Measurements from ENCODE around the gene PITRM1. TPM values are rescaled to one million over a fixed set of nuclear protein-coding genes. Genes with fewer than 3 reads are reported as not detected.

The PITRM1 gene
- polyA plus RNA-seq, 1 of the 3 experiments (the other 2 are of a cell fraction) = 79.6 TPM

DNA sequence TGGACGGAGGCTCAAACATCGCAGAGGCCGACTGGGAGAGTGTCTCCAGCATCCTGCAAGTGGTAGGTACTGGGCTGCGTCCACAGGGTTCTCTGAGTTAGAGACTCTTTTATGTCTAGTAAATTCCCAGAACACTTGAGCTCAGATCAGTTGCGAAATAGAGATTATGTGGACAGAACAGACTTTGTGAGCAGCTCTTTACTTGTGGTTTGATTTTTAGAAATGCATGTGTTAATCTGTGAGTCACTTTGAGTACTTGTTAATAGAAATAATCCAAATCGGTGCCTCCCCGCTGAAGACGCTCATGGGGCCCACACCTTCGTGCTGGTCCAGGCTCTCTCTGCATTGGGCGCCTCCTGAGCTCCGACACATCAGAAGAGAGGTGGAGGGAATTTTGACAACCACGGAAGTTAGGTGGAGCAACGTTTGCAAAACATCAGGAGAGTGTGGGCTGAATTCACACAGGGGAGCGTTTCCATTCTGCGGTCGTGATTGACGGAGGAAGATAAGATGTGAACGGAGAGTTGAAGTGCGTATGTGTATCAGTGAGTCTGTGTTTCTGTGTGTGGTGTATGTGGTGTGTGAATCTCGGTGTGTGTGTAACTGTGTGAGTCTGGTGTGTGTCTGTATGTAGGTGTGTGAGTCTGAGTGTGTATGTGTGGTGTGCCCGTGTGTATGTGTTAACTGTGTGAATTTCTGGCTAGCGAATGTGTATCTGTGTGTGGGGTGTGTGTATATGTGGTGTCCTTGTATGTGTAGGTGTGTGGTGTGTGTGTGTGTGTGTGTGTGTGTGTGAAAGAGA lies 73.1 kb downstream of the PITRM1 start:
- H4K20me1 ChIP-seq (ENCODE audit: insufficient read depth) = no peaks in the 10 kb centered on the region
- no peaks in the 10 kb centered on the region for H3K9me2 ChIP-seq
- no peaks in the 10 kb centered on the region for H3K9me3 ChIP-seq
- no peaks in the 10 kb centered on the region for H3K27me3 ChIP-seq (ENCODE audit: insufficient read depth)
- H3K79me2 ChIP-seq (ENCODE audit: insufficient read depth) = peaks cover 77% of the 10 kb centered on the region
- 0 out of 4 replicates have a peak overlapping the region, but pooled peaks of 1 of the 2 experiments have one; percentile 3 for H3K27ac ChIP-seq (ENCODE audit: low read depth in 2 of 2, low read length in 1 of 2)
- H3K4me2 ChIP-seq = no peak overlapping the region
- DNase-seq = no peak
- peaks cover 30 to 39% of the 10 kb centered on the region in 2 experiments for H3K36me3 ChIP-seq (replicated peaks in 1 of 2; ENCODE audit: control insufficient read depth in 1 of 2, insufficient read depth in 2 of 2, low read length in 1 of 2)
- no peak overlapping the region for H3K9ac ChIP-seq
- no peak for TF ChIP-seq RCOR1 (IDR thresholded peaks at IDR 0.05; ENCODE audit: low read length)
- peaks cover 8 to 20% of the 10 kb centered on the region in 2 experiments for H3K4me1 ChIP-seq (ENCODE audit: control insufficient read depth in 1 of 2, insufficient read depth in 2 of 2, low read depth in 1 of 2, low read length in 1 of 2)
- H3F3A ChIP-seq (replicated peaks; ENCODE audit: insufficient read depth) = peaks cover 24% of the 10 kb centered on the region
- CTCF ChIA-PET = no interaction called here
- POLR2A ChIA-PET = no interaction called here
- H3K4me3 ChIP-seq (ENCODE audit: low read depth in 2 of 2, low read length in 1 of 2) = no peak overlapping the region
- WGBS (ENCODE audit: low lambda C conversion rate) = 92% methylated on average over 22 of the region's 22 CpGs
- H2AFZ ChIP-seq (ENCODE audit: low read depth) = no peak overlapping the region

DNA sequence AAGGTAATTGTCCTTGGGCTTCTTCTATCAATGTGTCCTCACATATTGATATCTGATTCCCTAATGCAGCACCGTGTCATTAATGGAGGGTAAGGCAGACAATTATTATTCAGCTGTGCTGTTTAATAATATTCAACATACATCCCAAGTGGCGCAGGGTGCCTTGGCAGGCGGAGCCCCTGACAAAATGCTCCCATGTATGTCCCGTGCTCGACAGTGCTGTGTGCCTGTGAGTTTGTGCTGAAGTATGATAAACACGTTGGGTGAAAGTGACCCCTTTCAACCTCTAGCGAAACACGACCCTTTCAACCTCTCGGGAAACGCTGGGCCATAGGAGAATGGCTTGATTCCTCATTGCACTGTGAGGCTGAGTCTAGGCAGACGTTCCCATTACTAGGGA lies 73.9 kb downstream of the PITRM1 start:
- DNase-seq = no peak
- Histone ChIP-seq H3K36me3 (replicated peaks in 1 of 2; ENCODE audit: control insufficient read depth in 1 of 2, insufficient read depth in 2 of 2, low read length in 1 of 2) (peaks cover 22 to 31% of the 10 kb centered on the region in 2 experiments), H3F3A (replicated peaks; ENCODE audit: insufficient read depth) (peaks cover 29% of the 10 kb centered on the region), H3K4me2 (no peak overlapping the region), H4K20me1 (ENCODE audit: insufficient read depth) (no peaks in the 10 kb centered on the region), H3K9me3 (no peaks in the 10 kb centered on the region), H3K9ac (no peak overlapping the region), H3K4me3 (ENCODE audit: low read depth in 2 of 2, low read length in 1 of 2) (no peak overlapping the region), H3K9me2 (no peaks in the 10 kb centered on the region), H2AFZ (ENCODE audit: low read depth) (no peak overlapping the region), H3K27me3 (ENCODE audit: insufficient read depth) (no peaks in the 10 kb centered on the region), H3K27ac (ENCODE audit: low read depth in 2 of 2, low read length in 1 of 2) (0 out of 4 replicates have a peak overlapping the region, but pooled peaks of 1 of the 2 experiments have one; percentile 3), H3K79me2 (ENCODE audit: insufficient read depth) (peaks cover 77% of the 10 kb centered on the region), H3K4me1 (ENCODE audit: control insufficient read depth in 1 of 2, insufficient read depth in 2 of 2, low read depth in 1 of 2, low read length in 1 of 2) (peaks cover 14 to 28% of the 10 kb centered on the region in 2 experiments)
- CTCF ChIA-PET = no interaction called here
- TF ChIP-seq NRF1 (IDR thresholded peaks at IDR 0.05; ENCODE audit: low read depth, low read length) = no peak
- no peak for TF ChIP-seq GABPA (IDR thresholded peaks at IDR 0.05; ENCODE audit: low read depth)
- TF ChIP-seq, protein P1, sequence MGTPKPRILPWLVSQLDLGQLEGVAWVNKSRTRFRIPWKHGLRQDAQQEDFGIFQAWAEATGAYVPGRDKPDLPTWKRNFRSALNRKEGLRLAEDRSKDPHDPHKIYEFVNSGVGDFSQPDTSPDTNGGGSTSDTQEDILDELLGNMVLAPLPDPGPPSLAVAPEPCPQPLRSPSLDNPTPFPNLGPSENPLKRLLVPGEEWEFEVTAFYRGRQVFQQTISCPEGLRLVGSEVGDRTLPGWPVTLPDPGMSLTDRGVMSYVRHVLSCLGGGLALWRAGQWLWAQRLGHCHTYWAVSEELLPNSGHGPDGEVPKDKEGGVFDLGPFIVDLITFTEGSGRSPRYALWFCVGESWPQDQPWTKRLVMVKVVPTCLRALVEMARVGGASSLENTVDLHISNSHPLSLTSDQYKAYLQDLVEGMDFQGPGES (IDR thresholded peaks at IDR 0.05; ENCODE audit: low read depth, low read length) = no peak
- WGBS (ENCODE audit: low lambda C conversion rate) = 89% methylated on average over 11 of the region's 11 CpGs
- POLR2A ChIA-PET = no interaction called here

DNA sequence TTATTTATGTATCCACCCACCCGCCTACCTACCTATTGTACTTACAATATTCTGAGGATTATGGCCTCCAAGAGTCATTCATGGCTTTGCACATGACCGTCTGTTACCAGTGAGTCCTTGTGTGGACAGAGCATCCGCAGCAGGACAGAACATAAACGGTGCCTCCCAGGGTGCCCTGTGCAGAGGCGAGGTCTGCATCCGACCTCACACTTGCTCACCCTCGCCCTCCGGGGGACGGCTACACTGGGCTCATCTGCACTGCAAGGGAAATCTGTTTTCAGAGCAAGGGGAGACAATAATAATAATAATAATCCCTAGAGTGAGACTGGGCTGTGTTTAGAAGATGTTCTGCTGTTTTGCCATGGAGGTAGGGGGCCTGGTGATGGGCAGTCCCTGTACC lies 75.4 kb downstream of the PITRM1 start:
- Histone ChIP-seq H3K9me3 (no peaks in the 10 kb centered on the region), H3K4me2 (0 out of 2 replicates have a peak overlapping the region, but pooled peaks have one; percentile 21), H3K4me1 (ENCODE audit: control insufficient read depth in 1 of 2, insufficient read depth in 2 of 2, low read depth in 1 of 2, low read length in 1 of 2) (peaks cover 15 to 39% of the 10 kb centered on the region in 2 experiments), H2AFZ (ENCODE audit: low read depth) (no peak overlapping the region), H3K9ac (0 out of 2 replicates have a peak overlapping the region, but pooled peaks have one; percentile 12), H3K79me2 (ENCODE audit: insufficient read depth) (peaks cover 82% of the 10 kb centered on the region), H3F3A (replicated peaks; ENCODE audit: insufficient read depth) (peaks cover 32% of the 10 kb centered on the region), H3K9me2 (no peaks in the 10 kb centered on the region), H3K36me3 (replicated peaks in 1 of 2; ENCODE audit: control insufficient read depth in 1 of 2, insufficient read depth in 2 of 2, low read length in 1 of 2) (peaks cover 16 to 31% of the 10 kb centered on the region in 2 experiments), H3K4me3 (ENCODE audit: low read depth in 2 of 2, low read length in 1 of 2) (no peak overlapping the region), H3K27ac (ENCODE audit: low read depth in 2 of 2, low read length in 1 of 2) (peak overlapping the region in 1 of 2 experiments; percentile 97; a peak in 2 of 4 replicates), H3K27me3 (ENCODE audit: insufficient read depth) (no peaks in the 10 kb centered on the region), H4K20me1 (ENCODE audit: insufficient read depth) (no peaks in the 10 kb centered on the region)
- WGBS (ENCODE audit: low lambda C conversion rate) = 89% methylated on average over 9 of the region's 9 CpGs
- DNase-seq = no peak
- TF ChIP-seq NFIC (IDR thresholded peaks at IDR 0.05; ENCODE audit: borderline replicate concordance) = no peak
- no peak for TF ChIP-seq NRF1 (IDR thresholded peaks at IDR 0.05; ENCODE audit: low read depth, low read length)
- TF ChIP-seq FOXJ3 (CRISPR knock-in tag; IDR thresholded peaks at IDR 0.05) = no peak
- TF ChIP-seq EZH2phosphoT487 (IDR thresholded peaks at IDR 0.05; ENCODE audit: borderline replicate concordance, low read depth) = no peak
- TF ChIP-seq RFX5 (IDR thresholded peaks at IDR 0.05; ENCODE audit: low read length) = no peak
- TF ChIP-seq POLR2AphosphoS5 (IDR thresholded peaks at IDR 0.05; ENCODE audit: low read depth, low read length) = no peak
- TF ChIP-seq TEAD4 (IDR thresholded peaks at IDR 0.05; ENCODE audit: borderline replicate concordance, insufficient read depth) = no peak
- TF ChIP-seq GABPA (IDR thresholded peaks at IDR 0.05; ENCODE audit: low read depth) = no peak
- POLR2A ChIA-PET = no interaction called here
- CTCF ChIA-PET = no interaction called here
